ENCODE results near the gene AP3D1. TPM values are rescaled to one million over a fixed set of nuclear protein-coding genes. Genes with fewer than 3 reads are reported as not detected.

Gene AP3D1
- total and polyA plus RNA-seq, 9 of the 15 experiments (the other 6 are each of a cell fraction or from before 2014, with no cell fraction given), result 1.2 to 86.1 (median 35.9) TPM

- TF ChIP-seq NEUROD1 (IDR thresholded peaks at IDR 0.05; ENCODE audit: borderline replicate concordance, low read depth, low read length, partially characterized antibody) (no peak), SUPT5H (IDR thresholded peaks at IDR 0.05) (no peak), LCOR (CRISPR knock-in tag; IDR thresholded peaks at IDR 0.05) (no peak), TCF15 (CRISPR knock-in tag; IDR thresholded peaks at IDR 0.05) (no peak), ZNF583 (CRISPR knock-in tag; IDR thresholded peaks at IDR 0.05) (no peak), HDAC1 (IDR thresholded peaks at IDR 0.05) (no peak), ERF (CRISPR knock-in tag; IDR thresholded peaks at IDR 0.05) (no peak), BCL6 (CRISPR knock-in tag; IDR thresholded peaks at IDR 0.05) (no peak), TEAD2 (tag; IDR thresholded peaks at IDR 0.05) (no peak), CTBP1 (IDR thresholded peaks at IDR 0.05; ENCODE audit: borderline replicate concordance) (no peak), SP2 (IDR thresholded peaks at IDR 0.05; ENCODE audit: extremely low read depth, low read depth, low read length, poor library complexity, severe bottlenecking) (no peak), BCOR (IDR thresholded peaks at IDR 0.05) (no peak), ZNF41 (CRISPR knock-in tag; conservative IDR thresholded peaks at IDR 0.05) (no peak), ZBTB8A (IDR thresholded peaks at IDR 0.05; ENCODE audit: partially characterized antibody) (no peak), FOXM1 (IDR thresholded peaks at IDR 0.05; ENCODE audit: low read depth) (no peak), FOXM1 (CRISPR knock-in tag; IDR thresholded peaks at IDR 0.05; ENCODE audit: low read depth) (no peak), RNF2 (IDR thresholded peaks at IDR 0.05) (no peak), ZNF766 (CRISPR knock-in tag; conservative IDR thresholded peaks at IDR 0.05) (no peak)
- TF ChIP-seq, protein P1, sequence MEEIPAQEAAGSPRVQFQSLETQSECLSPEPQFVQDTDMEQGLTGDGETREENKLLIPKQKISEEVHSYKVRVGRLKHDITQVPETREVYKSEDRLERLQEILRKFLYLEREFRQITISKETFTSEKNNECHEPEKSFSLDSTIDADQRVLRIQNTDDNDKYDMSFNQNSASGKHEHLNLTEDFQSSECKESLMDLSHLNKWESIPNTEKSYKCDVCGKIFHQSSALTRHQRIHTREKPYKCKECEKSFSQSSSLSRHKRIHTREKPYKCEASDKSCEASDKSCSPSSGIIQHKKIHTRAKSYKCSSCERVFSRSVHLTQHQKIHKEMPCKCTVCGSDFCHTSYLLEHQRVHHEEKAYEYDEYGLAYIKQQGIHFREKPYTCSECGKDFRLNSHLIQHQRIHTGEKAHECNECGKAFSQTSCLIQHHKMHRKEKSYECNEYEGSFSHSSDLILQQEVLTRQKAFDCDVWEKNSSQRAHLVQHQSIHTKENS (CRISPR knock-in tag; IDR thresholded peaks at IDR 0.05), result no peak
- TF ChIP-seq, protein P2, sequence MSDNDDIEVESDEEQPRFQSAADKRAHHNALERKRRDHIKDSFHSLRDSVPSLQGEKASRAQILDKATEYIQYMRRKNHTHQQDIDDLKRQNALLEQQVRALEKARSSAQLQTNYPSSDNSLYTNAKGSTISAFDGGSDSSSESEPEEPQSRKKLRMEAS (CRISPR knock-in tag; IDR thresholded peaks at IDR 0.05), result no peak
- intact Hi-C loops (cut with micrococcal nuclease) (no loop called here), in situ Hi-C loops (cut with MboI) (no loop called here)
- Histone ChIP-seq H2AFZ (ENCODE audit: low read depth, low read length) (no peak overlapping the region), H3K9ac (ENCODE audit: insufficient read depth in 1 of 2, low read depth in 2 of 2, low read length in 2 of 2) (no peak overlapping the region), H4K20me1 (replicated peaks; ENCODE audit: control insufficient read depth, insufficient read depth, low read length) (no peaks in the 10 kb centered on the region; the same call in 1 of the 2 replicates), H3K4me3 (no peak overlapping the region), H3K4me1 (replicated peaks in 1 of 2; ENCODE audit: control insufficient read depth in 2 of 2, insufficient read depth in 2 of 2, low read length in 2 of 2) (peaks cover 0 to 15% of the 10 kb centered on the region in 2 experiments; a peak in 1 of 5 replicates), H3K79me2 (ENCODE audit: control insufficient read depth, insufficient read depth, low read length) (no peaks in the 10 kb centered on the region), H3K36me3 (ENCODE audit: control insufficient read depth, insufficient read depth, low read length) (peaks cover 98% of the 10 kb centered on the region), H3K9me1 (ENCODE audit: control insufficient read depth, insufficient read depth, low read length) (no peaks in the 10 kb centered on the region), H3K4me2 (ENCODE audit: insufficient read depth, low read length) (no peak overlapping the region), H3K27ac (ENCODE audit: extremely low read depth, low read depth, low read length) (no peak overlapping the region), H3K9me3 (replicated peaks; ENCODE audit: control insufficient read depth, insufficient read depth, low read depth, low read length) (no peaks in the 10 kb centered on the region), H3K27me3 (ENCODE audit: control insufficient read depth in 2 of 2, insufficient read depth in 2 of 2, low read length in 2 of 2) (no peaks in the 10 kb centered on the region)
- no peak for ATAC-seq
- ChIA-PET CTCF (ENCODE audit: low intra/inter-chr PET ratio) (no interaction called here), POLR2A (interaction anchor here (1.2 kb wide), 1 partner anchor 363 kb away, joined by 3 read pairs; the partner anchor contains the start of gene GADD45B)
- DNase-seq (ENCODE audit: extremely low read depth in 1 of 4, low spot score in 3 of 4), result no peak
- FAIRE-seq, result no peak
- no TSS peak for BruUV-seq (replicated peaks)
- 96% methylated on average over 18 of the region's 24 CpGs for WGBS (ENCODE audit: insufficient coverage, low coverage, missing lambda C conversion rate)
Measured at GRCh38 chr19:2113439-2114211, 37.7 kb downstream of the AP3D1 start.
